ENCODE results near the gene TRAF2.

GRCh38 chr9:136954270-136955083 lies 68.2 kb downstream of the TRAF2 start:
- TF ChIP-seq CTCF (IDR thresholded peaks at IDR 0.05; ENCODE audit: insufficient read depth, low read depth, low read length) (no peak), EZH2 (IDR thresholded peaks at IDR 0.05; ENCODE audit: insufficient read depth, low read length) (no peak)

All from astrocyte (in vitro differentiated cells and primary cell).